Mucosa of stomach (tissue), 1 donor: ENCODE data around the gene VPS50.

Experiments
- H3K27me3 ChIP-seq: one replicate; pipeline ENCODE4 v1.7.0; 2013; ENCODE audit warnings: mild to moderate bottlenecking, low read length; ENCODE audit not compliant: control insufficient read depth, insufficient read depth
- H3K36me3 ChIP-seq: one replicate; pipeline ENCODE4 v1.7.0; 2013; ENCODE audit warnings: low read length; ENCODE audit not compliant: control insufficient read depth, insufficient read depth
- H3K4me1 ChIP-seq: one replicate; pipeline ENCODE4 v1.7.0; 2013; ENCODE audit warnings: mild to moderate bottlenecking, low read length; ENCODE audit not compliant: control insufficient read depth, insufficient read depth
- H3K4me3 ChIP-seq: one replicate; pipeline ENCODE4 v1.7.0; 2013; ENCODE audit warnings: low read length
- H3K9ac ChIP-seq: one replicate; pipeline ENCODE4 v1.7.0; 2013; ENCODE audit warnings: mild to moderate bottlenecking, low read length, moderate library complexity
- H3K9me3 ChIP-seq: one replicate; pipeline ENCODE4 v1.7.0; 2013; ENCODE audit warnings: mild to moderate bottlenecking, low read length, moderate library complexity; ENCODE audit not compliant: control insufficient read depth
- donor health status: Pancreatic carcinoma.

Gene VPS50

GRCh38 chr7:93218997-93219827, 13.0 kb upstream of the VPS50 start:
- Histone ChIP-seq H3K4me3 (no peak overlapping the region), H3K36me3 (no peaks in the 10 kb centered on the region), H3K9ac (no peak overlapping the region), H3K27me3 (no peaks in the 10 kb centered on the region), H3K4me1 (peaks cover 10% of the 10 kb centered on the region), H3K9me3 (no peaks in the 10 kb centered on the region)

DNA sequence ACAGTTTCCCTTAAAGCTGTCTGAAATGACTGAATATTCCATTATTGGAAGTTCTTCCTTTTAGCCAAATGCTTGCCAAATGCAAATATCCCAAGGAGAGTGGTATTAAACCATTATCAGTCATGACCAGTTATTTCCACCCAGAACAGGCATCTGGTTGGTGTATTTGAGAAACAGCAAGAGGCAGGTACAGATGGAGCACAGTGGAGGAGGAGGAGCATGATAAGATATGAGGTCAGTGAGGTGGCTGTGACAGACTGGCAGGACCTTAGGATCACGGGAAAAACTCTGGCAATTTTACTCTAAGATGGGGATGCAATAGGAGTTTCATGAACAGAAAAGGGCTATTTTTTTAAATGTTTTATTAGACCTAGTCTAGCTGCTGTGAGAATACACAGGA, 12.3 kb upstream of the VPS50 start:
- no peaks in the 10 kb centered on the region for H3K9me3 ChIP-seq
- no peaks in the 10 kb centered on the region for H3K36me3 ChIP-seq
- H3K4me3 ChIP-seq = no peak overlapping the region
- no peak overlapping the region for H3K9ac ChIP-seq
- H3K27me3 ChIP-seq = no peaks in the 10 kb centered on the region
- peaks cover 10% of the 10 kb centered on the region for H3K4me1 ChIP-seq

DNA sequence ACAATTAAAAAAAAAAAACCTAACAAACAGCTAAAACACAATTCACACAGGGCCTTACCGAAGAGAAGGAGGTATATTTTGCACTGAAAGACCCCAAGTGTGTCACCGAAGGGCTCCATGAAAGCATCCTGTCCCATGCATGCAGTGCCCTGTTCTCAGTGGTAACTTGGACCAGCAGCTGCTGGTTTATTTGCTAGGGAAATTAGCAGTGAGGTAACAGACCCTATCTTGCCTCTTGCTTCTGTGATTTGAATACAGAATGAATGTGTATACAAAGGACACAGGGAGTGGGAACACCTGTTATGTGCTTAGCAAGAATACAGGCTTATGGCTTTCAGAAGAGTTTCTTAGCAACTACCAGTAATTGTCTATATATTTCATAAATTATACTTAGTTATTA, 5.9 kb upstream of the VPS50 start, which contains the start of gene HEPACAM2:
HEPACAM2 (minus strand) TSS at position 160 of the 400 bp plus-strand sequence.
- Histone ChIP-seq H3K36me3 (no peaks in the 10 kb centered on the region), H3K4me1 (peaks cover 4% of the 10 kb centered on the region), H3K9ac (peak within 1 kb of the TSS; percentile 16), H3K9me3 (no peaks in the 10 kb centered on the region), H3K4me3 (no peak within 1 kb of the TSS), H3K27me3 (no peaks in the 10 kb centered on the region)

- H3K36me3 ChIP-seq = no peaks in the 10 kb centered on the region
- peak overlapping the region; percentile 5 for H3K9ac ChIP-seq
- H3K9me3 ChIP-seq = no peaks in the 10 kb centered on the region
- no peak overlapping the region for H3K4me3 ChIP-seq
- peaks cover 4% of the 10 kb centered on the region for H3K4me1 ChIP-seq
- no peaks in the 10 kb centered on the region for H3K27me3 ChIP-seq
Observed at GRCh38 chr7:93228302-93228701, 3.9 kb upstream of the VPS50 start.

GRCh38 chr7:93231259-93231658, 907 bp upstream of the VPS50 start:
- H3K4me3 ChIP-seq = peak overlapping the region; percentile 100
- peaks cover 4% of the 10 kb centered on the region for H3K4me1 ChIP-seq
- no peaks in the 10 kb centered on the region for H3K9me3 ChIP-seq
- H3K27me3 ChIP-seq = no peaks in the 10 kb centered on the region
- peak overlapping the region; percentile 95 for H3K9ac ChIP-seq
- H3K36me3 ChIP-seq = no peaks in the 10 kb centered on the region

DNA sequence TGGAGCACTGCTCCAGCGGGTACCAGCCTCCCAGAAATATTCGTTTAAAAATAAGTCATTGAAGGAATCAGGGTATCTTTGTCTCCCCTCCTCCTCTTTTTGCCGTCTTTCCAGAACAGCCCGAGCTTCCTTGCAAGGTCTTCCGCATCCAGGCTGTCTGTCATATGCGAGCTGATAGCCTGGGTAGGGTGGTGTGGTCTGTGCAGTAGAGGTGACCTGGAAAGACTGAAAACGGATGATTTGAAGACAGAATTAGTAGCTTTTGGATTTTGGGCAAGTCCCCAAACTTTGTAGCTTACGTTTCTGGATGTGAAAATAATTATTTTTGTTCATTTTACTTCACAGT, 480 bp downstream of the VPS50 start:
- H3K36me3 ChIP-seq = no peaks in the 10 kb centered on the region
- H3K9me3 ChIP-seq = no peaks in the 10 kb centered on the region
- H3K4me3 ChIP-seq = peak overlapping the region; percentile 100
- peak overlapping the region; percentile 95 for H3K9ac ChIP-seq
- peaks cover 4% of the 10 kb centered on the region for H3K4me1 ChIP-seq
- H3K27me3 ChIP-seq = no peaks in the 10 kb centered on the region

DNA sequence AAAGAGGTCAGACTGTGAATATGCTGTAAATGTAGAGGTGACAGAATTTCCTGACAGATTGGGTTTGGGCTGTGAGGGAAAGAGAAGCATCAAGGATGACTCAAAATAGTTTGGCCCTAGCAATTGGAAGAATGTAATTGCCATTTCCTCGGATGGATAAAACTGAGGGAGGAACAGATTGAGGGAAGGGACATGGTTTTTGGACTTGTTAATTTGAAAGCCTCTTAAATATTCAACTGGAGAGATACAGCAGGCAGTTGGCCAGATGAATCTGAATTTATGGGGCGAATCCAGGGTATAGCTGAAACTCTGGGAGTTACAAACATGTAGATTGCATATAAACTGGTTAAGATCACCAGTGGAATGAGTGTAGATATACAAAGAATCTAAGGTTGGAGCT, 3.4 kb downstream of the VPS50 start:
- H3K27me3 ChIP-seq = no peaks in the 10 kb centered on the region
- H3K9ac ChIP-seq = no peak overlapping the region
- H3K9me3 ChIP-seq = no peaks in the 10 kb centered on the region
- no peaks in the 10 kb centered on the region for H3K36me3 ChIP-seq
- no peaks in the 10 kb centered on the region for H3K4me1 ChIP-seq
- no peak overlapping the region for H3K4me3 ChIP-seq

GRCh38 chr7:93238131-93238530, 6.0 kb downstream of the VPS50 start:
- Histone ChIP-seq H3K9ac (no peak overlapping the region), H3K4me1 (no peaks in the 10 kb centered on the region), H3K27me3 (no peaks in the 10 kb centered on the region), H3K9me3 (no peaks in the 10 kb centered on the region), H3K36me3 (no peaks in the 10 kb centered on the region), H3K4me3 (no peak overlapping the region)

DNA sequence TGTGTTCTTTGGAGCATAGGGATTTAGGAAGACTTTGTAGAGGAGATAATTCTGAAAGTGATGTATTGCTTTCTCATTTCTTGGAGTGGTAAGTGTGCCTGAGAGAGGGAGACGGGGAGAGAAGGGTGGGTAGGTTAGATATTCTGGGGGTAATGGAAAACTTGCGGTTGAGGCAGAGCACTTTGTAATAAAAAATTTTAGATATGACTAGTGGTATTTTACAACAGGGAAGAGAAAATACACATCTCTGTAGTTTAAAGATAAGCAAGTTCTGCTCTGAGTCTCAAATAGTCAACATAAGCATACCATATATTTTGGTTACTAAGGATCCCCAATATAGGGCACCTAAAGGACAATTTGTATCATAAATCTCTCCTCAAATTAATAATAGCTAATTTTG, 6.6 kb downstream of the VPS50 start:
- Histone ChIP-seq H3K4me1 (no peaks in the 10 kb centered on the region), H3K27me3 (no peaks in the 10 kb centered on the region), H3K4me3 (no peak overlapping the region), H3K36me3 (no peaks in the 10 kb centered on the region), H3K9me3 (no peaks in the 10 kb centered on the region), H3K9ac (no peak overlapping the region)

- H3K9me3 ChIP-seq = no peaks in the 10 kb centered on the region
- no peak overlapping the region for H3K9ac ChIP-seq
- no peaks in the 10 kb centered on the region for H3K27me3 ChIP-seq
- no peaks in the 10 kb centered on the region for H3K4me1 ChIP-seq
- H3K4me3 ChIP-seq = no peak overlapping the region
- no peaks in the 10 kb centered on the region for H3K36me3 ChIP-seq
Observed at GRCh38 chr7:93239824-93240223, 7.7 kb downstream of the VPS50 start.

GRCh38 chr7:93242106-93242505, 9.9 kb downstream of the VPS50 start:
- H3K4me1 ChIP-seq = no peaks in the 10 kb centered on the region
- no peaks in the 10 kb centered on the region for H3K36me3 ChIP-seq
- H3K9ac ChIP-seq = no peak overlapping the region
- H3K4me3 ChIP-seq = no peak overlapping the region
- no peaks in the 10 kb centered on the region for H3K27me3 ChIP-seq
- no peaks in the 10 kb centered on the region for H3K9me3 ChIP-seq

DNA sequence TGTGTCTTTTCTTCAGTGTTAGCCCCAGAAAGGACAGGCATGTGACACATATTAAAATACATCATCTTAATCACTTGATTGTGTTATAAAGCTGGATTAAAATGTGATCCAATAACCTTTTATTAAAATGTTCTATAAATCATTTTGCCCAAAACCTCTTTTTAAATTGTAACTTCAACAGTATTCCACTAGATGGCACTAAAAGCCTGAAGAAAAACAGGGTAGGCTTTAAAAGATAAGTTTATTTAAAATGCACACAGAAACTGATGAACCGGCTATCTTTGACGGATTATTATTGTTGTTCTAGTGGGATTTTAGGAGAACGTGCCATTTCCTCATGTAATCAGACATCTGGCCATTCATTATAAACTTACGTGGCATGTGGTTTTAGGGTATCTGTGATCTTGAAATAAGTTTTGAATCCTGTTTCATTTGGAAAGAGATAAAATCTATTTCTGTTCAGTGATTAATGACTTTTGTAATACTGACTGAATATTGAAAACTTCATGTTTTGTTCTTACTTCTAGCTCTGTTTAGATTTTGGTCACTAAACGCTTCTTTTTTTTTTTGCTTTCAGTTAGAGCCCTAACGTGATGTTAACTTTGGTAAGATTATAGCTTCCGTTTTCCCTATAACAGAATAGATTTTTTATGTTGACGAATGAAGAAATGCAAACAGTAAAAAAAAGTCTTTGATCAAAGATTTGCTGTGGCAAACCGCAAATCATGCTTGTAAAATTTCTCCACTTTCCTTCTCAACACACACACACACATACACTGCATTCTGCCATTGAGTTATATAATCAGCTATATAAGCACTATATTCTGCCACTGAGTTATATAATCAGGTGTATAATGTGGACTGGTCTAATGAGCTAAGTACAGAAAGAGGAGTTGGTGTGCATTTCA, 13.6 kb downstream of the VPS50 start:
- Histone ChIP-seq H3K36me3 (no peaks in the 10 kb centered on the region), H3K4me3 (no peak overlapping the region), H3K4me1 (no peaks in the 10 kb centered on the region), H3K9ac (peak overlapping the region; percentile 6), H3K9me3 (no peaks in the 10 kb centered on the region), H3K27me3 (no peaks in the 10 kb centered on the region)
